Smooth muscle cell (in vitro differentiated cells): ENCODE results near the gene SPAG8. TPM values are rescaled to one million over a fixed set of nuclear protein-coding genes. Genes with fewer than 3 reads are reported as not detected.

Experiments
- DNase-seq: peaks from one replicate; lab custom pipeline; 2025; ENCODE audit not compliant: unreplicated experiment; lab: John Stamatoyannopoulos, UW
- H2AFZ ChIP-seq: fragments of 200-600 bp; sonication (generic); 2 replicates; pipeline ENCODE4 v1.6.0; 2016; ENCODE audit warnings: antibody characterized with exemption, low read depth, mild to moderate bottlenecking
- H3F3A ChIP-seq: fragments of 200-600 bp; sonication (generic); 2 replicates; pipeline ENCODE4 v1.6.0; 2017; ENCODE audit warnings: antibody characterized with exemption, low read depth
- H3K27ac ChIP-seq: fragments of 200-600 bp; sonication (generic); 2 replicates; pipeline ENCODE4 v1.5.1; 2016; ENCODE audit warnings: low read depth, mild to moderate bottlenecking
- H3K27me3 ChIP-seq: fragments of 200-600 bp; sonication (generic); 2 replicates; pipeline ENCODE4 v1.6.1; 2016; ENCODE audit warnings: low read depth, mild to moderate bottlenecking
- H3K36me3 ChIP-seq: fragments of 200-600 bp; sonication (generic); 2 replicates; pipeline ENCODE4 v1.5.1; 2016; ENCODE audit warnings: low read depth
- H3K4me1 ChIP-seq: fragments of 200-600 bp; sonication (generic); 2 replicates; pipeline ENCODE4 v1.5.1; 2016; ENCODE audit warnings: low read depth
- H3K4me2 ChIP-seq: fragments of 200-600 bp; sonication (generic); 2 replicates; pipeline ENCODE4 v1.6.0; 2016; ENCODE audit warnings: mild to moderate bottlenecking
- H3K4me3 ChIP-seq: fragments of 200-600 bp; sonication (generic); 2 replicates; pipeline ENCODE4 v1.5.1; 2016; ENCODE audit warnings: mild to moderate bottlenecking
- H3K79me2 ChIP-seq: fragments of 200-600 bp; sonication (generic); 2 replicates; pipeline ENCODE4 v1.6.0; 2016; ENCODE audit warnings: low read depth, mild to moderate bottlenecking
- H3K9ac ChIP-seq: fragments of 200-600 bp; sonication (generic); 2 replicates; pipeline ENCODE4 v1.6.0; 2016; ENCODE audit warnings: low read depth
- H3K9me3 ChIP-seq: fragments of 200-600 bp; sonication (generic); replicated peaks from 2 replicates; pipeline ENCODE4 v1.5.1; 2016; ENCODE audit warnings: low read depth
- H4K20me1 ChIP-seq: fragments of 200-600 bp; sonication (generic); 2 replicates; pipeline ENCODE4 v1.6.0; 2016; ENCODE audit warnings: low read depth
- WGBS: methylation state at CpG from one replicate; pipeline ENCODE4 v1.1.7; 2016; ENCODE audit warnings: low lambda C conversion rate; 5-methylcytosine and 5-hydroxymethylcytosine counted together
- polyA plus RNA-seq: library from polyadenylated mRNA; unstranded; fragments of >200 nt; fragmentation: Nextera tagmentation; extraction: Ambion mirVana; gene quantifications from 2 replicates; pipeline ENCODE4 v1.2.1, GENCODE V29; 2016
- total RNA-seq: library from RNA; depleted of rRNA; stranded (reverse); fragments of >200 nt; gene quantifications from 2 replicates; pipeline ENCODE4 v1.2.3, GENCODE V29; 2014
- TF ChIP-seq, protein P1 (sequence below): fragments of 200-600 bp; sonication (generic); IDR thresholded peaks from 2 replicates; pipeline ENCODE4 v1.5.1; 2017; ENCODE audit warnings: borderline replicate concordance, mild to moderate bottlenecking, antibody characterized with exemption; ENCODE audit not compliant: insufficient read depth, poor library complexity, severe bottlenecking

Gene SPAG8
- total and polyA plus RNA-seq, 2 experiments from 2014 or later: 1.2 TPM; not detected in 1

GRCh38 chr9:35771075-35771433 lies 41.0 kb downstream of the SPAG8 start:
- H3K4me2 ChIP-seq: no peak overlapping the region
- H3K4me3 ChIP-seq: no peak overlapping the region
- TF ChIP-seq, protein P1, sequence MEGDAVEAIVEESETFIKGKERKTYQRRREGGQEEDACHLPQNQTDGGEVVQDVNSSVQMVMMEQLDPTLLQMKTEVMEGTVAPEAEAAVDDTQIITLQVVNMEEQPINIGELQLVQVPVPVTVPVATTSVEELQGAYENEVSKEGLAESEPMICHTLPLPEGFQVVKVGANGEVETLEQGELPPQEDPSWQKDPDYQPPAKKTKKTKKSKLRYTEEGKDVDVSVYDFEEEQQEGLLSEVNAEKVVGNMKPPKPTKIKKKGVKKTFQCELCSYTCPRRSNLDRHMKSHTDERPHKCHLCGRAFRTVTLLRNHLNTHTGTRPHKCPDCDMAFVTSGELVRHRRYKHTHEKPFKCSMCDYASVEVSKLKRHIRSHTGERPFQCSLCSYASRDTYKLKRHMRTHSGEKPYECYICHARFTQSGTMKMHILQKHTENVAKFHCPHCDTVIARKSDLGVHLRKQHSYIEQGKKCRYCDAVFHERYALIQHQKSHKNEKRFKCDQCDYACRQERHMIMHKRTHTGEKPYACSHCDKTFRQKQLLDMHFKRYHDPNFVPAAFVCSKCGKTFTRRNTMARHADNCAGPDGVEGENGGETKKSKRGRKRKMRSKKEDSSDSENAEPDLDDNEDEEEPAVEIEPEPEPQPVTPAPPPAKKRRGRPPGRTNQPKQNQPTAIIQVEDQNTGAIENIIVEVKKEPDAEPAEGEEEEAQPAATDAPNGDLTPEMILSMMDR: no peak
- no peak overlapping the region for H2AFZ ChIP-seq
- DNase-seq: no peak
- H3F3A ChIP-seq: no peaks in the 10 kb centered on the region
- no peak overlapping the region for H3K27ac ChIP-seq
- H3K9ac ChIP-seq: no peak overlapping the region
- H3K27me3 ChIP-seq: no peaks in the 10 kb centered on the region
- no peaks in the 10 kb centered on the region for H3K79me2 ChIP-seq
- H3K36me3 ChIP-seq: no peaks in the 10 kb centered on the region
- WGBS: 67% methylated on average over 4 of the region's 4 CpGs
- no peaks in the 10 kb centered on the region for H3K9me3 ChIP-seq
- peaks cover 11% of the 10 kb centered on the region for H3K4me1 ChIP-seq
- H4K20me1 ChIP-seq: no peaks in the 10 kb centered on the region

DNA sequence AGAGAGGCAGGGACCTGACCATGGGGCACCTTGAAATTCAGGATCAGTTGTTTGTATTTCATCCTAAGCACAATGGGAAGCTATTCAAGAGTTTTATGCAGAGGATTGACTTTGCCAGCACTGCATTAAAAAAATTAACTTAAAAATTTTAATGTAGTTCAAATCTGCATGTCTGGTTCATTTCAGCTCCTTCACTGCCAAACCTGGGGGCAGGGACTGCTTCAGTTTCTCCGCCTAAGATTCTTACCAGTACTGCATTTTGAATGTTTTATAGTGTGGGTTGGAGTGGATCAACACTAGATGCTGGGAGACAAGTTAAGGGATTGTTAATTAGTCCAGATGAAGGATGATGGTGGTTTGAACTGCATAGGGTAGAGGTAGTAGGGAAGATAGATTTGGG lies 42.3 kb downstream of the SPAG8 start:
- no peak overlapping the region for H3K9ac ChIP-seq
- H4K20me1 ChIP-seq: no peaks in the 10 kb centered on the region
- H3K79me2 ChIP-seq: no peaks in the 10 kb centered on the region
- H3K27ac ChIP-seq: no peak overlapping the region
- WGBS: 78% methylated on average over 1 of the region's 1 CpG
- H3K9me3 ChIP-seq: no peaks in the 10 kb centered on the region
- H3K36me3 ChIP-seq: no peaks in the 10 kb centered on the region
- H3F3A ChIP-seq: no peaks in the 10 kb centered on the region
- H3K4me2 ChIP-seq: no peak overlapping the region
- H3K4me3 ChIP-seq: no peak overlapping the region
- no peak overlapping the region for H2AFZ ChIP-seq
- no peaks in the 10 kb centered on the region for H3K27me3 ChIP-seq
- DNase-seq: no peak
- H3K4me1 ChIP-seq: peaks cover under 1% of the 10 kb centered on the region
- TF ChIP-seq, protein P1: no peak

- Histone ChIP-seq H4K20me1 (no peaks in the 10 kb centered on the region), H3K79me2 (no peaks in the 10 kb centered on the region), H3K27ac (no peak overlapping the region), H3K4me1 (peaks cover 6% of the 10 kb centered on the region), H2AFZ (no peak overlapping the region), H3K4me3 (no peak overlapping the region), H3K9ac (no peak overlapping the region), H3K27me3 (no peaks in the 10 kb centered on the region), H3K9me3 (no peaks in the 10 kb centered on the region), H3K36me3 (no peaks in the 10 kb centered on the region), H3K4me2 (no peak overlapping the region), H3F3A (no peaks in the 10 kb centered on the region)
- TF ChIP-seq, protein P1: no peak
- 92% methylated on average over 1 of the region's 1 CpG for WGBS
- DNase-seq: no peak
These were observed 44.6 kb downstream of the SPAG8 start for GRCh38 chr9:35767458-35767857.

DNA sequence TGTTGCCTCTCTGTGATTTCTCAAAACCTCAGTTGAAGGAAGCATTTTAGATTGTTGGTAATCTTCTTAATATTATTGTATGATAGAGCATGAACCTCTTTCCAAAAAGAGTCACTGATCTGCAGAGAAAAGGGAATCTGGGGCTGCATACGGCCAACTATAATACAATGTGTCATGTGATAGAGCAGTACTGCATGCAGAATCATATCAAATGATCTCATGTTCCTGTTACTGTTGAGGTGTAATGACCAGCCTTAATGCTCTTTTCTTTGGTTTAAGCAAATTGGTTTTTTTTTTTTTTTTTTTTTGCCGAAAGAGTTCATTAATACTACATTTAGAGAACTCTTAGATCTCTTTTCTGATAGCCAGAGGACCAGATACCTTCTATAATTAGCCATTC lies 45.1 kb downstream of the SPAG8 start:
- TF ChIP-seq, protein P1: no peak
- WGBS: 85% methylated on average over 2 of the region's 2 CpGs

More for the DNA sequence above, 45.1 kb downstream of the SPAG8 start:
- Histone ChIP-seq H3K79me2 (no peaks in the 10 kb centered on the region), H3K9ac (no peak overlapping the region), H3K27ac (no peak overlapping the region), H3F3A (no peaks in the 10 kb centered on the region), H3K36me3 (no peaks in the 10 kb centered on the region), H3K4me1 (peaks cover 6% of the 10 kb centered on the region), H3K27me3 (no peaks in the 10 kb centered on the region), H4K20me1 (no peaks in the 10 kb centered on the region), H3K4me3 (no peak overlapping the region), H3K4me2 (no peak overlapping the region), H3K9me3 (no peaks in the 10 kb centered on the region), H2AFZ (no peak overlapping the region)
- no peak for DNase-seq
